WTC11 (cell line): ENCODE results near the gene MBD3L5.

Experiments used
- ATF2 ChIP-seq: sonication (generic); formaldehyde crosslinking; IDR thresholded peaks from 2 replicates; pipeline ENCODE4 v1.8.1; 2022; ENCODE audit warnings: low read depth, missing genetic modification reagents, borderline replicate concordance
- CTCF ChIP-seq: fragments of 200-600 bp; IDR thresholded peaks from 2 replicates; pipeline ENCODE4 v1.8.0; 2022; ENCODE audit warnings: antibody characterized with exemption
- IRF2 ChIP-seq: sonication (generic); formaldehyde crosslinking; IDR thresholded peaks from 2 replicates; pipeline ENCODE4 v1.8.0; 2022; ENCODE audit warnings: low read depth, missing genetic modification reagents, borderline replicate concordance
- NR2C2 ChIP-seq: sonication (generic); formaldehyde crosslinking; IDR thresholded peaks from 2 replicates; pipeline ENCODE4 v1.8.0; 2022; ENCODE audit warnings: mild to moderate bottlenecking, missing genetic modification reagents
- NR3C1 ChIP-seq: sonication (generic); formaldehyde crosslinking; conservative IDR thresholded peaks from 2 replicates; pipeline ENCODE4 v1.8.1; 2023; ENCODE audit warnings: low read depth, mild to moderate bottlenecking, missing genetic modification reagents
- ZBTB21 ChIP-seq: sonication (generic); formaldehyde crosslinking; IDR thresholded peaks from 2 replicates; pipeline ENCODE4 v1.8.1; 2023; ENCODE audit warnings: mild to moderate bottlenecking, missing genetic modification reagents, borderline replicate concordance
- ZNF671 ChIP-seq: fragments of 250-450 bp; sonication (Bioruptor Pico); IDR thresholded peaks from 2 replicates; pipeline ENCODE4 v1.8.0; 2021; ENCODE audit warnings: mild to moderate bottlenecking
- TF ChIP-seq, protein P1 (sequence below): sonication (generic); formaldehyde crosslinking; IDR thresholded peaks from 2 replicates; pipeline ENCODE4 v1.8.1; 2023; ENCODE audit warnings: mild to moderate bottlenecking, missing genetic modification reagents, moderate library complexity
- TF ChIP-seq, protein P2 (sequence below): fragments of 250-450 bp; sonication (Bioruptor Pico); IDR thresholded peaks from 2 replicates; pipeline ENCODE4 v1.9.0; 2021; ENCODE audit warnings: mild to moderate bottlenecking, borderline replicate concordance

DNA sequence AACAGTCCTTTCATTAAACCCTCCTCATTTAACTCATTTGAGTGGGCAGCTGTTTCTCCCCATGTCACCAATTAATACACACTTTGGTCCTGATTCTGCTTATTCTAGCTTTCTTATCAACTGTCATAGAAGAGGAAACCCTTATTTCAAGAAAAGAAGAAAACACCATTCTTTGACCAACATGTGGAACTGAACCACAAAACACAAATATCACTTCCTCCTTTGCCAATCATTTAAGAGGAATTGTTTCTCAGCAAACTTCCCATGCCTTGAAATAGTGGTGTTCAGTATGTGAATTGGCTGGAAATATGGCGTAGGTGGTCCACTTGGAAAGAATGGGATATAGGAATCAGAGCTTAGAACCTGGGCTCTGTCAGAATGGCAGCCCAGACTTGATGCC lies 29.6 kb upstream of the MBD3L5 start:
- TF ChIP-seq CTCF (no peak), NR2C2 (CRISPR knock-in tag) (no peak), ZBTB21 (CRISPR knock-in tag) (no peak), IRF2 (CRISPR knock-in tag) (no peak), ATF2 (CRISPR knock-in tag) (no peak), NR3C1 (CRISPR knock-in tag) (no peak), ZNF671 (CRISPR knock-in tag) (no peak)
- TF ChIP-seq, protein P1, sequence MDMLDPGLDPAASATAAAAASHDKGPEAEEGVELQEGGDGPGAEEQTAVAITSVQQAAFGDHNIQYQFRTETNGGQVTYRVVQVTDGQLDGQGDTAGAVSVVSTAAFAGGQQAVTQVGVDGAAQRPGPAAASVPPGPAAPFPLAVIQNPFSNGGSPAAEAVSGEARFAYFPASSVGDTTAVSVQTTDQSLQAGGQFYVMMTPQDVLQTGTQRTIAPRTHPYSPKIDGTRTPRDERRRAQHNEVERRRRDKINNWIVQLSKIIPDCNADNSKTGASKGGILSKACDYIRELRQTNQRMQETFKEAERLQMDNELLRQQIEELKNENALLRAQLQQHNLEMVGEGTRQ (CRISPR knock-in tag): no peak
- TF ChIP-seq, protein P2, sequence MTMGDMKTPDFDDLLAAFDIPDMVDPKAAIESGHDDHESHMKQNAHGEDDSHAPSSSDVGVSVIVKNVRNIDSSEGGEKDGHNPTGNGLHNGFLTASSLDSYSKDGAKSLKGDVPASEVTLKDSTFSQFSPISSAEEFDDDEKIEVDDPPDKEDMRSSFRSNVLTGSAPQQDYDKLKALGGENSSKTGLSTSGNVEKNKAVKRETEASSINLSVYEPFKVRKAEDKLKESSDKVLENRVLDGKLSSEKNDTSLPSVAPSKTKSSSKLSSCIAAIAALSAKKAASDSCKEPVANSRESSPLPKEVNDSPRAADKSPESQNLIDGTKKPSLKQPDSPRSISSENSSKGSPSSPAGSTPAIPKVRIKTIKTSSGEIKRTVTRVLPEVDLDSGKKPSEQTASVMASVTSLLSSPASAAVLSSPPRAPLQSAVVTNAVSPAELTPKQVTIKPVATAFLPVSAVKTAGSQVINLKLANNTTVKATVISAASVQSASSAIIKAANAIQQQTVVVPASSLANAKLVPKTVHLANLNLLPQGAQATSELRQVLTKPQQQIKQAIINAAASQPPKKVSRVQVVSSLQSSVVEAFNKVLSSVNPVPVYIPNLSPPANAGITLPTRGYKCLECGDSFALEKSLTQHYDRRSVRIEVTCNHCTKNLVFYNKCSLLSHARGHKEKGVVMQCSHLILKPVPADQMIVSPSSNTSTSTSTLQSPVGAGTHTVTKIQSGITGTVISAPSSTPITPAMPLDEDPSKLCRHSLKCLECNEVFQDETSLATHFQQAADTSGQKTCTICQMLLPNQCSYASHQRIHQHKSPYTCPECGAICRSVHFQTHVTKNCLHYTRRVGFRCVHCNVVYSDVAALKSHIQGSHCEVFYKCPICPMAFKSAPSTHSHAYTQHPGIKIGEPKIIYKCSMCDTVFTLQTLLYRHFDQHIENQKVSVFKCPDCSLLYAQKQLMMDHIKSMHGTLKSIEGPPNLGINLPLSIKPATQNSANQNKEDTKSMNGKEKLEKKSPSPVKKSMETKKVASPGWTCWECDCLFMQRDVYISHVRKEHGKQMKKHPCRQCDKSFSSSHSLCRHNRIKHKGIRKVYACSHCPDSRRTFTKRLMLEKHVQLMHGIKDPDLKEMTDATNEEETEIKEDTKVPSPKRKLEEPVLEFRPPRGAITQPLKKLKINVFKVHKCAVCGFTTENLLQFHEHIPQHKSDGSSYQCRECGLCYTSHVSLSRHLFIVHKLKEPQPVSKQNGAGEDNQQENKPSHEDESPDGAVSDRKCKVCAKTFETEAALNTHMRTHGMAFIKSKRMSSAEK: no peak
